Smooth muscle cell (in vitro differentiated cells): ENCODE data around the gene ZNF414. TPM values are rescaled to one million over a fixed set of nuclear protein-coding genes. Genes with fewer than 3 reads are reported as not detected.

ENCODE experiments used
- DNase-seq: peaks from one replicate; lab custom pipeline; 2025; ENCODE audit not compliant: unreplicated experiment; lab: John Stamatoyannopoulos, UW
- H2AFZ ChIP-seq: fragments of 200-600 bp; sonication (generic); 2 replicates; pipeline ENCODE4 v1.6.0; 2016; ENCODE audit warnings: antibody characterized with exemption, low read depth, mild to moderate bottlenecking
- H3F3A ChIP-seq: fragments of 200-600 bp; sonication (generic); 2 replicates; pipeline ENCODE4 v1.6.0; 2017; ENCODE audit warnings: antibody characterized with exemption, low read depth
- H3K27ac ChIP-seq: fragments of 200-600 bp; sonication (generic); 2 replicates; pipeline ENCODE4 v1.5.1; 2016; ENCODE audit warnings: low read depth, mild to moderate bottlenecking
- H3K27me3 ChIP-seq: fragments of 200-600 bp; sonication (generic); 2 replicates; pipeline ENCODE4 v1.6.1; 2016; ENCODE audit warnings: low read depth, mild to moderate bottlenecking
- H3K36me3 ChIP-seq: fragments of 200-600 bp; sonication (generic); 2 replicates; pipeline ENCODE4 v1.5.1; 2016; ENCODE audit warnings: low read depth
- H3K4me1 ChIP-seq: fragments of 200-600 bp; sonication (generic); 2 replicates; pipeline ENCODE4 v1.5.1; 2016; ENCODE audit warnings: low read depth
- H3K4me2 ChIP-seq: fragments of 200-600 bp; sonication (generic); 2 replicates; pipeline ENCODE4 v1.6.0; 2016; ENCODE audit warnings: mild to moderate bottlenecking
- H3K4me3 ChIP-seq: fragments of 200-600 bp; sonication (generic); 2 replicates; pipeline ENCODE4 v1.5.1; 2016; ENCODE audit warnings: mild to moderate bottlenecking
- H3K79me2 ChIP-seq: fragments of 200-600 bp; sonication (generic); 2 replicates; pipeline ENCODE4 v1.6.0; 2016; ENCODE audit warnings: low read depth, mild to moderate bottlenecking
- H3K9ac ChIP-seq: fragments of 200-600 bp; sonication (generic); 2 replicates; pipeline ENCODE4 v1.6.0; 2016; ENCODE audit warnings: low read depth
- H3K9me3 ChIP-seq: fragments of 200-600 bp; sonication (generic); replicated peaks from 2 replicates; pipeline ENCODE4 v1.5.1; 2016; ENCODE audit warnings: low read depth
- H4K20me1 ChIP-seq: fragments of 200-600 bp; sonication (generic); 2 replicates; pipeline ENCODE4 v1.6.0; 2016; ENCODE audit warnings: low read depth
- WGBS: methylation state at CpG from one replicate; pipeline ENCODE4 v1.1.7; 2016; ENCODE audit warnings: low lambda C conversion rate; 5-methylcytosine and 5-hydroxymethylcytosine counted together
- polyA plus RNA-seq: library from polyadenylated mRNA; unstranded; fragments of >200 nt; fragmentation: Nextera tagmentation; extraction: Ambion mirVana; gene quantifications from 2 replicates; pipeline ENCODE4 v1.2.1, GENCODE V29; 2016
- total RNA-seq: library from RNA; depleted of rRNA; stranded (reverse); fragments of >200 nt; gene quantifications from 2 replicates; pipeline ENCODE4 v1.2.3, GENCODE V29; 2014
- TF ChIP-seq, protein P1 (sequence below): fragments of 200-600 bp; sonication (generic); IDR thresholded peaks from 2 replicates; pipeline ENCODE4 v1.5.1; 2017; ENCODE audit warnings: borderline replicate concordance, mild to moderate bottlenecking, antibody characterized with exemption; ENCODE audit not compliant: insufficient read depth, poor library complexity, severe bottlenecking

Gene ZNF414
- total and polyA plus RNA-seq, 2 experiments from 2014 or later: 10.2 to 33.0 TPM

DNA sequence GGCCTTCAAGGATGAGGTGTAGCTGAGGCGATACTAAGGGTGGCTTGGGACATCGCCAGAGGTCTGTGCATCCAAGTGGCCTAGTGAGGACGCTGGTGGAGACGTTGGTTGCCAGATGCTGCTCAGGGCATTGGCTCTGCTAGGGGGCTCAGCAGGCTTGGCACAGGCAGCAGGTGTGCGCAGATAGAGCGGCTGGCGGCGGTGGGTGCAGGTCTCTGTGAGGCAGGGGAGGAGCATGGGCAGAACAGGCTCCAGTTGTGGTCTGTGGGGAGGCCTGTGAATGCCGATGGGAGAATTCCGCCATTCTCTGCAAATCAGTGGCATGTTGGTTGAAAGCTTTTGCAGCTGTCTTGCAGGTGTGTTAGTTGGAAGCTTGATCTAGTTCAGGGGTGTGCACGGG, 32.8 kb downstream of the ZNF414 start:
- TF ChIP-seq, protein P1, sequence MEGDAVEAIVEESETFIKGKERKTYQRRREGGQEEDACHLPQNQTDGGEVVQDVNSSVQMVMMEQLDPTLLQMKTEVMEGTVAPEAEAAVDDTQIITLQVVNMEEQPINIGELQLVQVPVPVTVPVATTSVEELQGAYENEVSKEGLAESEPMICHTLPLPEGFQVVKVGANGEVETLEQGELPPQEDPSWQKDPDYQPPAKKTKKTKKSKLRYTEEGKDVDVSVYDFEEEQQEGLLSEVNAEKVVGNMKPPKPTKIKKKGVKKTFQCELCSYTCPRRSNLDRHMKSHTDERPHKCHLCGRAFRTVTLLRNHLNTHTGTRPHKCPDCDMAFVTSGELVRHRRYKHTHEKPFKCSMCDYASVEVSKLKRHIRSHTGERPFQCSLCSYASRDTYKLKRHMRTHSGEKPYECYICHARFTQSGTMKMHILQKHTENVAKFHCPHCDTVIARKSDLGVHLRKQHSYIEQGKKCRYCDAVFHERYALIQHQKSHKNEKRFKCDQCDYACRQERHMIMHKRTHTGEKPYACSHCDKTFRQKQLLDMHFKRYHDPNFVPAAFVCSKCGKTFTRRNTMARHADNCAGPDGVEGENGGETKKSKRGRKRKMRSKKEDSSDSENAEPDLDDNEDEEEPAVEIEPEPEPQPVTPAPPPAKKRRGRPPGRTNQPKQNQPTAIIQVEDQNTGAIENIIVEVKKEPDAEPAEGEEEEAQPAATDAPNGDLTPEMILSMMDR: no peak
- DNase-seq: no peak
- peaks cover 100% of the 10 kb centered on the region for H4K20me1 ChIP-seq

DNA sequence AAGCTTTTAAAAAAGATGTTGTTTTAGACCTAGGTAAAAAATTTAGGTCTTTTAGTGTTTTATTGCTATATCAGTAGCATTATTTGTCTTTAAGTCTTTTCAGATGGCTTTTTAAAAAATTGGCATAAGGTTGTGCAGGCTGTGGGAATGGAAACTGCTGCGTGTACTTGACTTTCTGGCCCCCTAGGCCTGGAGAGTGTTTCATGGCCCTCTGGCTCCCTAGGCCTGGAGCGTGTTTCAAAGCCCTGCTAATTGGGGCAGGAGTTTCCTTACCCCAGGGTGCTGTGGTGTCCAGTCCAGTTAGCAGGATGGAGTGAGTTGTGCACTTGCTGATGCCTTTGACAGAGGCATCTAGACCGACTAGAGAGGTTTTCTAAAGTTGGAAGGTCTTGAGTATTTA, 35.4 kb downstream of the ZNF414 start:
- Histone ChIP-seq H2AFZ (no peak overlapping the region), H3K36me3 (peaks cover 12% of the 10 kb centered on the region), H3K27me3 (no peaks in the 10 kb centered on the region), H3F3A (peaks cover 7% of the 10 kb centered on the region), H3K79me2 (peaks cover 87% of the 10 kb centered on the region), H4K20me1 (peaks cover 100% of the 10 kb centered on the region), H3K4me3 (no peak overlapping the region), H3K4me1 (no peaks in the 10 kb centered on the region), H3K9me3 (no peaks in the 10 kb centered on the region), H3K4me2 (no peak overlapping the region), H3K27ac (no peak overlapping the region), H3K9ac (no peak overlapping the region)
- 80% methylated on average over 3 of the region's 3 CpGs for WGBS
- DNase-seq: no peak
- TF ChIP-seq, protein P1: no peak

More for the DNA sequence above, 32.8 kb downstream of the ZNF414 start:
- peaks cover 70% of the 10 kb centered on the region for H3K79me2 ChIP-seq
- no peaks in the 10 kb centered on the region for H3K9me3 ChIP-seq
- WGBS: 90% methylated on average over 11 of the region's 11 CpGs
- peaks cover 7% of the 10 kb centered on the region for H3F3A ChIP-seq
- H3K27me3 ChIP-seq: no peaks in the 10 kb centered on the region
- no peaks in the 10 kb centered on the region for H3K4me1 ChIP-seq
- no peak overlapping the region for H2AFZ ChIP-seq
- no peak overlapping the region for H3K4me2 ChIP-seq
- no peak overlapping the region for H3K9ac ChIP-seq
- H3K36me3 ChIP-seq: no peaks in the 10 kb centered on the region
- H3K27ac ChIP-seq: no peak overlapping the region
- no peak overlapping the region for H3K4me3 ChIP-seq

- TF ChIP-seq, protein P1: no peak
- Histone ChIP-seq H3K9me3 (no peaks in the 10 kb centered on the region), H3K4me1 (no peaks in the 10 kb centered on the region), H4K20me1 (peaks cover 100% of the 10 kb centered on the region), H3K4me2 (no peak overlapping the region), H3K27me3 (no peaks in the 10 kb centered on the region), H3K9ac (no peak overlapping the region), H3K4me3 (no peak overlapping the region), H3K36me3 (peaks cover 15% of the 10 kb centered on the region), H3F3A (peaks cover 7% of the 10 kb centered on the region), H3K27ac (no peak overlapping the region), H3K79me2 (peaks cover 90% of the 10 kb centered on the region), H2AFZ (no peak overlapping the region)
- 91% methylated on average over 4 of the region's 4 CpGs for WGBS
- no peak for DNase-seq
Observed at GRCh38 chr19:8477889-8478288, 36.1 kb downstream of the ZNF414 start.

DNA sequence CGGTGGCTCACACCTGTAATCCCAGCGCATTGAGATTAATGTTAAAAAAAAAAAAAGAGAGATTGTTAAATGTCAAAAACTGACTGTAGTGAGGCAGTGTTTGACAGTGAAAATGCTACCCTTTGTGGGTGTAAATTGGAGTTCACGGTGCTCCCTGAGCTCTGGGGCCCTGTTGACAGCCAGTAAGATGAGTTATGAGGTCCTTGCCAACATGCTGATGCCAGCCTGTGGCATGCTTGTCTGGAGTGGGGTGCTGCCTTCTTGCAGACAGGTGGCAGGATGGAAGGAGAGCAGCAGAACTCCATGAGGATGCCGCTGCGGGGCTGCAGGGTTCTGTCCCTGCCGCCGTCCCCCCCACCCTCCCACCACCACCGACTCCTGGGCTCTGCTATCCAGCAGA, 37.4 kb downstream of the ZNF414 start:
- H3K36me3 ChIP-seq: peaks cover 16% of the 10 kb centered on the region
- H2AFZ ChIP-seq: no peak overlapping the region
- peaks cover 92% of the 10 kb centered on the region for H3K79me2 ChIP-seq
- DNase-seq: no peak
- no peak overlapping the region for H3K4me3 ChIP-seq
- H3K9ac ChIP-seq: no peak overlapping the region
- H3F3A ChIP-seq: peaks cover 7% of the 10 kb centered on the region
- peaks cover 100% of the 10 kb centered on the region for H4K20me1 ChIP-seq
- no peak overlapping the region for H3K4me2 ChIP-seq
- no peaks in the 10 kb centered on the region for H3K27me3 ChIP-seq
- TF ChIP-seq, protein P1: no peak
- H3K4me1 ChIP-seq: no peaks in the 10 kb centered on the region
- 96% methylated on average over 8 of the region's 8 CpGs for WGBS
- H3K27ac ChIP-seq: no peak overlapping the region
- no peaks in the 10 kb centered on the region for H3K9me3 ChIP-seq
